ENCODE measurements around the gene VSIG4. TPM values are rescaled to one million over a fixed set of nuclear protein-coding genes. Genes with fewer than 3 reads are reported as not detected.

Gene VSIG4
- total and polyA plus RNA-seq, 2 of the 8 experiments (the other 6 are each of a cell fraction or from before 2014, with no cell fraction given) = not detected

GRCh38 chrX:65999029-65999562 lies 40.8 kb downstream of the VSIG4 start (continued):
- TF ChIP-seq PHF8 (conservative IDR thresholded peaks at IDR 0.05; ENCODE audit: low read depth, low read length) (no peak), CEBPB (IDR thresholded peaks at IDR 0.05; ENCODE audit: low read depth, low read length) (no peak), POU5F1 (IDR thresholded peaks at IDR 0.05; ENCODE audit: low read depth, low read length) (no peak), CHD1 (IDR thresholded peaks at IDR 0.05; ENCODE audit: low read depth, low read length) (no peak), SP2 (IDR thresholded peaks at IDR 0.05; ENCODE audit: low read length) (no peak), MAFK (IDR thresholded peaks at IDR 0.05; ENCODE audit: low read depth, low read length) (no peak), RBBP5 (IDR thresholded peaks at IDR 0.05; ENCODE audit: borderline replicate concordance, low read depth, low read length) (no peak)

All from H1 (cell line).